Measurements from ENCODE around the gene ING5.

- TF ChIP-seq CTCF (IDR thresholded peaks at IDR 0.05; ENCODE audit: insufficient read depth, low read length, poor library complexity, severe bottlenecking), result no peak
- no peak for TF ChIP-seq EZH2phosphoT487 (conservative IDR thresholded peaks at IDR 0.05; ENCODE audit: low read length)
Observed at GRCh38 chr2:241722896-241723454, 21.1 kb downstream of the ING5 start.
